ENCODE data around the gene PTCD2. TPM values are rescaled to one million over a fixed set of nuclear protein-coding genes. Genes with fewer than 3 reads are reported as not detected.

Gene PTCD2
- total RNA-seq, result 10 to 100 TPM in 1 of 2 donors, 1 to 10 TPM in 1; 8.9 to 10.2 TPM

DNA sequence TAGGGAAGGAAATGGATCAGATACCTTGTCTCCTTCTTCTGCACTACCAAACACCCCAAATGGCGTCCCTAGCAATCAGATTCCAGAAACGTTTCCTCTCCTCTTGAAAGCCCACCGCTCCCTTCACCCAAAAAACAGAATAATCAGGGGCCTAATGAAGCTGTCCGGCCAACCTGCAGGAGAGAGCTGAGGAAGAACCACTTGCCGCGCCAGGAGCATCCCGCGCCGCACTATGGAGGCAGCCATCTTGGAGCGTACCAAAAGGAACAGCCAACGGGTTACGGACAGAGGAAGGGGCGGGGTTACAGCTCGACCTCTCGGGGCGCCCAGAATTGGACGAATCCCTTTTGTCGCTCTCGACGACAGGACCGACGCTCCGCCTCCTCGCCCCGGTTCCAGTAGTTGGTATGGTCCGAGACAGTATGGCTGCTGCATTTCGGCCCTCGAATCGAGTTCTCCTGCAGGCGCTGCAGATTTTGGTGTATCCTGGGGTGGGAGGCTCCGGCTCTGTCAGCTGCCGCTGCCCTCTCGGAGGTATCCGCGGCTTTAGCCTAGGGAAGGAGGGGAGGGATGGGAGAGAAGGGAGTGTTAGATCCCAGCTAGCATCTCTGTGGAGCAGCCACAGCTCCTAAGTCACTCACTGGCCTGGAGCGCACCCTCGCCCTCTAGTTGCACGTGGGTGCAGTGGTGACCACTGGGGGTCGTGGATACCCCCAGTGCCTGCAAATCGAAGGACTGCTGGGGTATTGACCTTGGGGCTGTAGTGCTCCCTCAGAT lies at the start of gene PTCD2, which contains the start of gene MRPS27:
TSS of gene PTCD2 (plus strand) at position 398 of the 777 bp plus-strand sequence. CDS start at position 408, 10 bp downstream.
TSS of gene MRPS27 (minus strand) at position 265 of the 777 bp plus-strand sequence. CDS start at position 246, 19 bp downstream.
- peak within 1 kb of the TSS; percentile 56 to 67 for H3K27ac ChIP-seq
- no peaks in the 10 kb centered on the region for H3K9me3 ChIP-seq
- peak; percentile 95 for DNase-seq (ENCODE audit: low spot score)
- intact Hi-C loops (cut with DNase I), result no loop called here
- no peaks in the 10 kb centered on the region for H3K27me3 ChIP-seq (replicated peaks; ENCODE audit: insufficient read depth)
- peak within 1 kb of the TSS; percentile 56 to 62 for H3K4me3 ChIP-seq
- under 1% methylated on average over 35 of the region's 40 CpGs for WGBS
- TF ChIP-seq POLR2A (IDR thresholded peaks at IDR 0.05) (peak; percentile 49), POLR2AphosphoS5 (IDR thresholded peaks at IDR 0.05) (peak; percentile 89)
- TF ChIP-seq, protein P1, sequence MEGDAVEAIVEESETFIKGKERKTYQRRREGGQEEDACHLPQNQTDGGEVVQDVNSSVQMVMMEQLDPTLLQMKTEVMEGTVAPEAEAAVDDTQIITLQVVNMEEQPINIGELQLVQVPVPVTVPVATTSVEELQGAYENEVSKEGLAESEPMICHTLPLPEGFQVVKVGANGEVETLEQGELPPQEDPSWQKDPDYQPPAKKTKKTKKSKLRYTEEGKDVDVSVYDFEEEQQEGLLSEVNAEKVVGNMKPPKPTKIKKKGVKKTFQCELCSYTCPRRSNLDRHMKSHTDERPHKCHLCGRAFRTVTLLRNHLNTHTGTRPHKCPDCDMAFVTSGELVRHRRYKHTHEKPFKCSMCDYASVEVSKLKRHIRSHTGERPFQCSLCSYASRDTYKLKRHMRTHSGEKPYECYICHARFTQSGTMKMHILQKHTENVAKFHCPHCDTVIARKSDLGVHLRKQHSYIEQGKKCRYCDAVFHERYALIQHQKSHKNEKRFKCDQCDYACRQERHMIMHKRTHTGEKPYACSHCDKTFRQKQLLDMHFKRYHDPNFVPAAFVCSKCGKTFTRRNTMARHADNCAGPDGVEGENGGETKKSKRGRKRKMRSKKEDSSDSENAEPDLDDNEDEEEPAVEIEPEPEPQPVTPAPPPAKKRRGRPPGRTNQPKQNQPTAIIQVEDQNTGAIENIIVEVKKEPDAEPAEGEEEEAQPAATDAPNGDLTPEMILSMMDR (IDR thresholded peaks at IDR 0.05), result no peak
- H3K36me3 ChIP-seq, result no peaks in the 10 kb centered on the region
- H3K4me1 ChIP-seq (replicated peaks), result peaks cover 4% of the 10 kb centered on the region

DNA sequence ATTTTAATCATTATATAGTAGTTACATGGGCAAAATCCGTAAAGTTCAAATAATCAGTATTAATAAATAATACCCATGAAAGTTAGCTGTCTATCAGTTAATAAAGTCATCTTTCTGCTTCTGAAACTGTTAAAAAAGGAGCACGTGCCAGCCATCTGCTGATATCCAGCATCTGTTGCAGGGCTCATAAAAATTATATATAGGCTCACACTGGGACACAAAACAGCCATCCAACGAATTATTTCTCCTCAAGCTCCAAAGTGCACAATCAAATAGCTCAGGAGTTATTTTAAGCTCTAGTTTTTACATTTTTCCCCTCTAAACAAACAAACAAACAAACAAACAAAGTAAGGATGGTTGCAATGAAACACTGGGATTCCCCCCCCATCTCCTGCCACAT lies 48.5 kb upstream of the PTCD2 start:
- WGBS, result 60% methylated on average over 3 of the region's 3 CpGs
- Histone ChIP-seq H3K9me3 (no peaks in the 10 kb centered on the region), H3K4me3 (no peak overlapping the region), H3K27ac (no peak overlapping the region), H3K27me3 (replicated peaks; ENCODE audit: insufficient read depth) (no peaks in the 10 kb centered on the region), H3K36me3 (no peaks in the 10 kb centered on the region), H3K4me1 (replicated peaks) (no peaks in the 10 kb centered on the region)
- intact Hi-C loops (cut with DNase I), result no loop called here
- DNase-seq (ENCODE audit: low spot score), result no peak
- TF ChIP-seq POLR2A (IDR thresholded peaks at IDR 0.05), result no peak
- TF ChIP-seq, protein P1 (IDR thresholded peaks at IDR 0.05), result no peak
- no peak for TF ChIP-seq POLR2AphosphoS5 (IDR thresholded peaks at IDR 0.05)

GRCh38 chr5:72272398-72272797 lies 47.8 kb upstream of the PTCD2 start:
- TF ChIP-seq POLR2AphosphoS5 (IDR thresholded peaks at IDR 0.05), result no peak
- TF ChIP-seq POLR2A (IDR thresholded peaks at IDR 0.05), result no peak
- TF ChIP-seq, protein P1 (IDR thresholded peaks at IDR 0.05), result no peak
- Histone ChIP-seq H3K27ac (no peak overlapping the region), H3K36me3 (no peaks in the 10 kb centered on the region), H3K9me3 (no peaks in the 10 kb centered on the region), H3K4me3 (no peak overlapping the region), H3K27me3 (replicated peaks; ENCODE audit: insufficient read depth) (no peaks in the 10 kb centered on the region), H3K4me1 (replicated peaks) (no peaks in the 10 kb centered on the region)
- intact Hi-C loops (cut with DNase I), result no loop called here
- DNase-seq (ENCODE audit: low spot score), result no peak
- WGBS, result 80% methylated on average over 4 of the region's 4 CpGs

GRCh38 chr5:72273547-72273946 lies 46.6 kb upstream of the PTCD2 start:
- Histone ChIP-seq H3K27ac (no peak overlapping the region), H3K4me1 (replicated peaks) (no peaks in the 10 kb centered on the region), H3K4me3 (no peak overlapping the region), H3K36me3 (no peaks in the 10 kb centered on the region), H3K27me3 (replicated peaks; ENCODE audit: insufficient read depth) (no peaks in the 10 kb centered on the region), H3K9me3 (no peaks in the 10 kb centered on the region)
- no peak for DNase-seq (ENCODE audit: low spot score)
- WGBS, result 74% methylated on average over 7 of the region's 7 CpGs
- intact Hi-C loops (cut with DNase I), result no loop called here
- TF ChIP-seq POLR2A (IDR thresholded peaks at IDR 0.05) (no peak), POLR2AphosphoS5 (IDR thresholded peaks at IDR 0.05) (no peak)
- TF ChIP-seq, protein P1 (IDR thresholded peaks at IDR 0.05), result no peak
